A172 (cell line): ENCODE data around the gene HOXD13. TPM values are rescaled to one million over a fixed set of nuclear protein-coding genes. Genes with fewer than 3 reads are reported as not detected.

Experiments
- DNase-seq: peaks from one replicate; pipeline ENCODE4 v3.0.0-alpha.2; 2015; ENCODE audit warnings: low spot score
- total RNA-seq: library from RNA; depleted of rRNA; stranded (reverse); fragments of >200 nt; shearing (Covaris generic); gene quantifications from 2 replicates; pipeline ENCODE4 v1.2.3, GENCODE V29; 2014

Gene HOXD13
- total RNA-seq, 1 experiment from 2014 or later, result 4.2 TPM

DNA sequence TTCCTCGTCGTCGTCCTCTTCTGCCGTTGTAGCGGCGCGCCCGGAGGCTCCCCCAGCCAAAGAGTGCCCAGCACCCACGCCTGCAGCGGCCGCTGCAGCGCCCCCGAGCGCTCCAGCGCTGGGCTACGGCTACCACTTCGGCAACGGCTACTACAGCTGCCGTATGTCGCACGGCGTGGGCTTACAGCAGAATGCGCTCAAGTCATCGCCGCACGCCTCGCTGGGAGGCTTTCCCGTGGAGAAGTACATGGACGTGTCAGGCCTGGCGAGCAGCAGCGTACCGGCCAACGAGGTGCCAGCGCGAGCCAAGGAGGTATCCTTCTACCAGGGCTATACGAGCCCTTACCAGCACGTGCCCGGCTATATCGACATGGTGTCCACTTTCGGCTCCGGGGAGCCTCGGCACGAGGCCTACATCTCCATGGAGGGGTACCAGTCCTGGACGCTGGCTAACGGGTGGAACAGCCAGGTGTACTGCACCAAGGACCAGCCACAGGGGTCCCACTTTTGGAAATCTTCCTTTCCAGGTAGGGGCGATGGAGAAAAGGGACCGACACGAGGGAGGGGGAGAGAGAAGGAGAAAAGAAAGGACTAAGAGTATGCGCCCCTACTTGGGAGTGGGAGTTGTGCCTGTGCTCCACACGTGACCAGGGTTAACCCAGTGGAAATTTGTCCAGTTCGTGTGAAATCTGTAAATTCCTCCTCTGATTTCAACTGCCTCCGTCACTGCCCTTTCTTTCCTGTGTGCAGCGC, 800 bp downstream of the HOXD13 start:
- no peak for DNase-seq

DNA sequence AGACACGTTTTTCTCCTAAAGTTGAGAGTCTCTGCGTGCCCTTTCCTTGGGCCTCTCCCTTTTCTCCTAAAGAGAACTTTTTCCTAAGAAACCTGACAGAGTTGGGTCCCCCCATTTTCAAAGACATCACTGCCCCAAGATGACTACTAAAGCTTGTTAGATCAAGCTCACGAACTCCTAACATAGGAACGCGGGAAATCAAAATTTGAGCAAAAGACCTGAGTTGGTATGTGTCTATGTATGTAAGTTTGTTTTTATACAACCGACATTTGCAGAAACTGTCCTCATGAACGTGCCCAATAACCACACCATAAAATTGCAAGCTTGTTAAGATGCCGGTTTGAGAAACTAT, 1.4 kb downstream of the HOXD13 start:
- DNase-seq, result no peak

DNA sequence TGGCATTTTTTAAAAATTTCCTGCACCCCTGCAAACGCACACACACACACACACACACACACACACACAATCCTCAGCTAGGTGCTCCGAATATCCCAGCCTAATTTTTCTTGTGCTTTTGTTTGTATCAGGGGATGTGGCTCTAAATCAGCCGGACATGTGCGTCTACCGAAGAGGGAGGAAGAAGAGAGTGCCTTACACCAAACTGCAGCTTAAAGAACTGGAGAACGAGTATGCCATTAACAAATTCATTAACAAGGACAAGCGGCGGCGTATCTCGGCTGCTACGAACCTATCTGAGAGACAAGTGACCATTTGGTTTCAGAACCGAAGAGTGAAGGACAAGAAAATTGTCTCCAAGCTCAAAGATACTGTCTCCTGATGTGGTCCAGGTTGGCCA, 1.8 kb downstream of the HOXD13 start:
- DNase-seq, result no peak

DNA sequence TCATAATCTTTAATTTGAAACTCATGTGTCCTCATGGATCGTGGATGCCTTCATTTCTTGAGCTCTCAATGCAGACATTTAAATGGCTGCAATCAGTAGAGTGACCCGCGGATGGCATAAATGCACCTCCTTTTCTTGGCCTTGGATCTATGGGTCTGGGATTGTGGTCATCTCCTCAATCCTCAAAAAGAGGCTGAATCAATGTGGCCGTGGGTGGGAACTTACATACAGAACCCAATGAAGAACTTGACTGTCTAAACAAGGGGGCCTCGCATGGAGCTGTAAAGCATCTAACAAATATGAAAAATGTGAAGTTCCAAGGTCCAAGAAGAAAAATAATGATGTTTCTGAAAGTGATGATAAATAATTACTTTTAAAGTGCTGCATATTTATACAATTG, 2.9 kb downstream of the HOXD13 start:
- no peak for DNase-seq

DNA sequence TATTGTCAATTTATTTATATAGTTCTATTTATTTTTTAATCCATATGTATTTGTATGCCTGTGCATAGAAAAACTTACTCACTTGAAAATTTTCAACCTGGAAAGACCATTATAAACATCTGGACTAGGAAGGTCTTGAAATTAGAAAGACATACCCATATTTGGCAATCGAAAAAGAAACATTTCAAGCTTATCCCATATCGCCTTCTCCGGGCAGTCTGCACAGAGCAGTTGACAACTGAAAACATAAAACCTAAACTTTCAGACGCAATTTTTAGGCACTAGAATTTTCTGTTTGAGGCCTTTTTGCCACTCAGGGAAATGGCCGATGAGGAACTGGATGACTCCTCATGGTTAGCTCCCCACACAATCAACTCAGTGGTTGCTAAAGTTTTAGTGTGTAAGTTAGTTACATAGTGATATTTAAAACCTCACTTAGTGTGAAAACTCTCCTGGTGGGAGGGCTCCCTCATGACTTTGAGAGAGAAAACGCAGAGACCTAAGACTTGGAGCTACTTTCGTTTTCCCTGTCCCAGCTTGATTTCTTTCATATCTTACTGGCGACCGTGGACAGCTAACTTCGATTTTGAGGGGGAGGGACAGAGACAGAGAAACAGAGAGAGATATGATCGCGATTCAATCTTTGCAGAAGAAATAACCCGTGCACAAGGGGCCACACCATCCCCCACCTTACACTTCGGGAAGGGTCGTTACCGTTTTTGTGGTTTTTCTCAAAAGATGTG, 3.9 kb downstream of the HOXD13 start:
- DNase-seq, result peak; percentile 49

DNA sequence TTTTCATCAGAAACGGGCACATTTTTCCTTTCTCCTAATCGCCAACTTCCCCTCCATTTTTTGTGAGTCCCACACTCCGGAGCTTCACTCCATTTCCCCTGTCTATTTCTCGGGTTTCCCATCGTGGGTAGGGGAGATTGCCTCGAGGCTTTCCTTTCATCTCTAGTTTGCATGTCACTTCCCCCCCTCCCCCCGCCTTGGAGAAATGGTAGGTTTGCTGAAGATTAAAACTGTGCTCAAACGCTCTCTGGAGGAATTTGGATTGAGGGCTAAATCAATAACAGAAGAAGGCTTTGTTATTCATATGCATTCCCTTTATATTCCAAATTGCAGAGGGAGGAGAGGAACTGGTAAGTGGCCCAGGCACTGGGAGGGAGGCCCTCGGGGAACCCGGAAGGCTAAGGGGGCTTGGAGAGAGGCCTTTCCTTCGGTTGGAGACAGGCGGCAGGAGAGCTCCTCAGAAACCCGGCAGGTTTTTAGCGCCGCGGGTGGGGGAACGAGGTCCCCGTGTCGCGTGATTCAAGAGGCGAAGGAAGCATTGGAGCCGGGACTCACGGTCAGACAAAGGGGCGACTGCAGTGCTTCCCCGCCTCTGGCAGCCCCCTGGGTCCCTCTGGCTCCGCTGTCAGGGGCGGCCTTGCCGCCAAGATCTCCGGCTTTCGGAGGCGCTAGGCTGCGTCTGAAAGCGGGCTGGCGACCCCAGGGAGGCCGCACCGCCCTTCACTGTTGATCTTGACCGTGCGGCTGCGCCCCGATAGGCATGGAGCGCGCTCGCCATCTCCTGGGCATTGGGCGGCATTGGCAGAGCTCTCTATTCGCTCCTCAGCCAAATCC, 4.7 kb downstream of the HOXD13 start:
- peak; percentile 83 for DNase-seq

DNA sequence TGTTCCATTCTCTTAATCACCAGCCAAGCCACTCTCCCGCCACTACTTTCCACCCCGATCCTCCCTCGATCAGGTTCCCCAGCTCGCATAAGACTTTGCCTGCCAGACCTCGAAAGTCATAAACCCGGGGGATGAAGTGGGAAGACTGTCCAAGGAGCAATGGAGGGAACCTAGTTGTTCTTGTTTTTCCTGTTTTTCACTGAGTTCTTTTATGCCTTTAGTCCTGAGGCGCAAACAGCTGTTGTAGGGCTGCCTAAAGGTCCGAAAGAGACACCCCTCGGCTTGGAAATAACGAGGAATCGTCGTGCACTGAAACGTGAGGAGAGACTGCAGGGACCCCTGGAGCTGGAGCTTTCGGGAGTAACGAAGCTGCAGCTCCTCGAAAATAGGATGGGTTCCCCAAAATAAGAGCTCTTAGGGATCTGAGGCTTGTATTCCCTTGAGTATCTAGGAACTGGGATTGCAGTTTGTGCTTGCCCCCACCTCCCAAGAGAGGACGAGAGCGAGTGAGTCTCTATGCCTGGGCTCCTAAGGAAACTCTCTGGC, 5.4 kb downstream of the HOXD13 start:
- DNase-seq, result no peak

DNA sequence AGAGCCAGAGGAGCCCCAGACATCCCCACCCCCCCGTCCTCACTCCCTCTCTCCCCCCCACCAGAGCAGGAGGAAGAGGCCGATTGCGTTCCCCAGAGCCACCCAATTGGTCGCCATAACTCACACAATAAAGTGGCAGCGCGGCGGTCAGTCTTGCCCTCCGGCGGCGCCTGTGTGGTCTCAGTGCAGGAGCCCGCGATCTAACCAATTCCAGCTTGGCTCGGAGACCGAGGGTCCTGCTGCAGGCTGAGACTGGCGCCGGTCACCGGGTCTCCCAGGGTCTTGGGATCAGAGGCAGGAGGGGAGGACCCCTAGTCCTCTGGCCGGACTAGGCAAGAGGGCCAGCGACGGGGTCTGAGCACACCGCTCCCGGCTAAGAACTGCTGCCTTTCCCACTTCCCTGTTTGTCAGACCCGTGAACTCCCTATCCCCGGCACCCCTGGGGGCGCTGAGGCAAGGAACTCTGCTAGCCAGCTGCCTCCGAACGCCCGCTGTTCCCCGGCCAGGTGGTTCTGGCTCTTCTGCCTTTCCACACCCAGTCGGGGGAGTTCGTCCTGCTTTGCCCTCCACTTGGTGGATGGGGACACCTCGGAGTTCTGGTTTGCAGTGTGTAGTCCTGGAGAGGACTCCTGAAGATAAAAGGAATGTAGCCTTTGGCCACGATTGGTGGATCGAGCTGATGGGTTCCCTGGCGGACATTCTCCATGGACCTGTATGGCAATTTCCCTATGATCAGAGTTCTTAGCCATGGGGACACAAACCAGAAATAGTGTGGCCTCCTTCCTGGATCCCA, 6.0 kb downstream of the HOXD13 start:
- no peak for DNase-seq

DNA sequence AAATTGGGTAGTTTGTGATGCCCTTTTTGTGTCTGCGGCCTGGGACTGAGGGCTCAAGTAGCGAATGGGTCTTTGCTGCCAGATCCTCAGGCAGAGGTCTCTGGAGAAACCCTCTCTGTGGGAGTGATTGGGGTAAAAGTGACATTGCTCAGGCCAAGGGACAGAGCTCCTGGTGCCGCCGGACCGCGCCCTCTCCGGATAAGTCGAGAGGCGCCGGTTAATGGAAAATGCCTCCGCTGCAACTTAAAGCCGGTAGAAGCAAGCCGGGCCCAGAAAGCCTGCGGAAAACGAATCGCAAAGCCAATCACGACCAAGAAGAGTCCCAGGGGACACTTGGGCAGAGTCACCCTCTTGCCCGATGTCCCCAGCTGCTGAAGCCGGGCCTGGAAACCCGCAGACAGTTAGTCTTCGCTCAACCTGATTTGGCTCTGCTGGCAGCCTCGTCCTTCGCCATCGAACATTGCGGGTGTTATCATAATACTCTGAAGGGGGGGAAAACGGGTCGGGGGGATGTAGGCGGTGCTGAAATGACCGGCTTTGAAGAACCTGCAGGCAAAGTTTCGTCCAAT, 6.7 kb downstream of the HOXD13 start:
- no peak for DNase-seq

DNA sequence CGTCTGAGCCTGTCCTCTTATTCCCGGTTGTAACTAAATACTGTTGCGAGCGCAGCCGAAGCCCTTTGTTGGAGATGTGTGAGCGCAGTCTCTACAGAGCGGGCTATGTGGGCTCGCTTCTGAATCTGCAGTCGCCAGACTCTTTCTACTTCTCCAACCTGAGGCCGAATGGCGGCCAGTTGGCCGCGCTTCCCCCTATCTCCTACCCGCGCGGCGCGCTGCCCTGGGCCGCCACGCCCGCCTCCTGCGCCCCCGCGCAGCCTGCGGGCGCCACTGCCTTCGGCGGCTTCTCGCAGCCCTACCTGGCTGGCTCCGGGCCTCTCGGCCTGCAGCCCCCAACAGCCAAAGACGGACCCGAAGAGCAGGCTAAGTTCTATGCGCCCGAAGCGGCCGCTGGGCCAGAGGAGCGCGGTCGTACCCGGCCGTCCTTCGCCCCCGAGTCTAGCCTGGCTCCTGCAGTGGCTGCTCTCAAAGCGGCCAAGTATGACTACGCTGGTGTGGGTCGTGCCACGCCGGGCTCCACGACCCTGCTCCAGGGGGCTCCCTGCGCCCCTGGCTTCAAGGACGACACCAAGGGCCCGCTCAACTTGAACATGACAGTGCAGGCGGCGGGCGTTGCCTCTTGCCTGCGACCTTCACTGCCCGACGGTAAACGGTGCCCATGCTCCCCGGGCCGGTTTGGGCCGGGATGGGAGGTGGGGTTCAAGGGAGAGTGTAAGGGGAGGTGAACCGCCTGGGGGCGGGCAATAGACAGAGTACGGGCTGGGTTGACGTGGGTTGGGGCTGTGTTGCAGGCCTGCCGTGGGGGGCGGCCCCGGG, 7.4 kb downstream of the HOXD13 start, which contains the start of gene HOXD12:
Gene HOXD12, plus strand, starts transcription at position 68 of the 819 bp plus-strand sequence. Its CDS starts 7 bp downstream, at position 75.
- DNase-seq, result no peak

DNA sequence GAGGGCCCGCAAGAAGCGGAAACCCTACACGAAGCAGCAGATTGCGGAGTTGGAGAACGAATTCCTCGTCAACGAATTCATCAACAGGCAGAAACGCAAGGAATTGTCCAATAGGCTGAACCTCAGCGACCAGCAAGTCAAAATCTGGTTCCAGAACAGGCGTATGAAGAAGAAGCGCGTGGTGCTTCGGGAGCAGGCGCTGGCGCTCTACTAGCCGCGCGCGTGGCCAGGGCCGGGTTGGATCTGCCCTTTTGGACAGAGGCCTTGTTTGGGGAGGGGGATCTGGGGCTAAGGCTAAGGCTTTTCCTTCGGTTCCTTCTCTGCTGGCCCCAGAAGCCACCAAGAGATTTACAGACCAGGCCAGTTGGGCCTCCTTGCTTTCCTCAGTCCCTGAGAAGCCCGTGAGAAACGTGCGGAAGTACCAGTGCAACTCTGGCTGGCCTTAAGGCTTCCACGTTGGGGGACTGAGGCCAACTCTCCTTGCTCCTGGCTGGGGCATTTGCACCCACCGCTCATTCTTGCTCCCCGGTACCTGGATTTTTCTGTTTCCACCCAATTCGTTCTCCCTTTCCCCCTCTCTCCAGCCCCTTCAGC, 8.1 kb downstream of the HOXD13 start:
- no peak for DNase-seq

DNA sequence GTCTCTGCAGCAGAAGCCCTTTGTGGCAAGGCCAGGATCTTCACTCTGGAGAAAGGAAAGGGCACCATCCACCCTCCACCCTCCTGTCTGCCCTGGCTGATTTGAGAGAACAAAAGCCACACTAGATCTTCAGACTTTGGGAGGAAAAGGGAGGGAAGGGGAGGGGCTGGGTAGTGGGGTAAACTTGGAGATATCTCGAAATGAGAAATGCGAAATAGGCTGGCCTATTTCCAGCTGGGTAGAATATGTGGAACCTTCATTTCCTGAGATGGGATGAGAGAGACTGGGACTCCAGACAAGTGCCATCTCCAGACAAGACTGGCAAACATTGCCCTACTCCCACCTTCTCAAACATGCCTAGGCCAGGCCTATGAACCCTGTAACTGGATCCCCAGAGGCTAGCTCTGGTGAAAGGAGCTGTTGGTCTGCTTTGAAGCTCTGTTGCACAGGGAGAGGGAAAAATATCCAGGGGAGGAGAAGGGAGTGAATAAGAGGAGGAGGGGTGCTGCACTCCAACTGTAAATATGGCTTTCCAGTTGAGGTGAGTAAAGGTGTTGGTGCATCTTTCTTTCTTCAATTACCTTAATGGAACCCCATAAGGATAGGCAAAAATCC, 8.8 kb downstream of the HOXD13 start:
- DNase-seq, result no peak

DNA sequence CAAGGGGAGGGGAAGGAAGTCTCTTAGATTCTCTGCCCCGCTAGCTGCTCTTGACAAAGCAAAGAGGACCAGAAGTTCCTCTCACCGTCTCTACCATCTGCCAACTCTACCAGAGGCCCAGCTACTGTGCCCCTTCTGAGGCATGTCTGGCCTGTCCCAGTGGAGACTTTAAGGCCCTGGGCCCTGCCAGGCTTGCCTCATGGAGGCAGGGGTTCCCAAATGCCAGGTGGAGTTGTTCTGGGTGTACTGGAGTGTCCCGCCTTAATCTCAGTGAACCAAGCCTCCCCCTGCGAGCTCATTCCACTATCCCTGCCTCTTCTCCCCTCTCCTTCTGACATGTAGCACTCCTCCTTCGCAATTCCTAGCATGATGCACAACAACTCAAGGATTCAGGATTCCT, 9.3 kb downstream of the HOXD13 start:
- no peak for DNase-seq

DNA sequence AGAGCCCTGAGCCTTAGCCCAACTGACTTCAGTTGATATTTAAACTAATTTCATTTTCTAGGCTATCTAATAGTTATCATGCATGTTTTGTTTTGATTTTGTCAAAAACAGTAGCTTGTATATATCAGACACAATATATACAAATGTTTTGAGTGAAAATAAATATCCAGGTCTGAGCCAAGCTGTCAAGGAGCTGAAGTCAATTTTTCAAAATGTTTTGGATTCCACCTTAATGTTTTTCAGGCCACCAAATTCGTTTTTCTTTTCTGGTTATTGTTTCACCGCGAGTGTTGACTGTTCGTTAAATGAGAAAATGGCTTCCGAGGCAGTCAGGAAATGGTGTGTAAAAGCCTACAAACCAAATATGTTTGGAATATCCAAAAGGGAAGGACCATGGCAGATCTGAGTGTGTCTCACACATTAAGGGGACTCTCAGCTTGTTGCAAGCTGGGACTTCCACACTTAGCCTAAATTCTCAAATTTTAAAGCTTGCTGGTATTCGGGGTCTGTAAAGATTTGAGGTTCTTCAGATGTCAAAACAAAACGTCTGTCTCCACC, 9.9 kb downstream of the HOXD13 start:
- no peak for DNase-seq

DNA sequence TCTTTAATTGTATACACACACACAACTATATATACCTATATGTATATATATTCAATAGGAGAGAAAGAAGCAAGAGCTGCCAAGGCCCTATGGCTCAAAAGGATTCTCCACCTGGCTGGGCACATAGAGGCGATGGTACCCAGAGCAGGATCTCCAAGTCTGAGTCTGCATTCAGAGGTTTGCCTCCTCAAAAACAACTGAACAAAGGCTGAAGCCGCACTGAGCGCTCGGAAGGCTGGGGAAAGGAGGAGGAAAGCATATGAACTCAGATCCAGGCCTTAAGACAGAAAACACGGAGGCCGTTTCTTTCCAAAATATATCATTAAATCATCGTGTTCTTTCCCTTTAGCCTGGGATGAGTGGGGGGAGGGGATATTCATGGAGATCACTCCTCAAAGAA, 10.7 kb downstream of the HOXD13 start:
- DNase-seq, result no peak

DNA sequence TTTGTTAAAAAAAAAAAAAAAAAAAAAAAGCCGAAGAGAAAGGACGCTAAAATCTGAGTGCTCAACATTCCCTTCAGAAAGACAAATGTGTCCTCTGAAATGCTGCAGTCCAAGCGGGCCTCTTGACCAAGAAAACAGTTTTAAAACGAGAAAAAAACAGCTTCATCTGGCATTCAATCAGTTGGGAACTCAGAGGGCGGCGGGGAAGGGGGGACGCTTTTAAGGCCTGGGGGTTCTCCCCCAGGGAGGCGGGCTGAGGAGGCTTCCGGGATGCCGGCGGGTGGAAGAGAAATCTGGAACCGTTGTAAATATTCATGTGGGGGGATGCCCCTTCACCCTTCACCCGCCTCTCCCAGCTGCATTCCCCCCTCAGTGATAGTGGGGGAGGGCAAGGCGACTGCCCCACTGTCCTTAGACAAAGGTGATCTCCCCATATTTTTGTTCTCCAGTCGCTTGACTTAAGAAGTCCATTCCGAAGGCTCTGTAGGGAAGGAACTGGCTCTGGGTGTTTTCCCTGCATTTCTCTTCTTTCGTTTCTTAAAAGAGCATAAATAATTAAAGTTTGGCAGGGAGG, 11.3 kb downstream of the HOXD13 start:
- no peak for DNase-seq

DNA sequence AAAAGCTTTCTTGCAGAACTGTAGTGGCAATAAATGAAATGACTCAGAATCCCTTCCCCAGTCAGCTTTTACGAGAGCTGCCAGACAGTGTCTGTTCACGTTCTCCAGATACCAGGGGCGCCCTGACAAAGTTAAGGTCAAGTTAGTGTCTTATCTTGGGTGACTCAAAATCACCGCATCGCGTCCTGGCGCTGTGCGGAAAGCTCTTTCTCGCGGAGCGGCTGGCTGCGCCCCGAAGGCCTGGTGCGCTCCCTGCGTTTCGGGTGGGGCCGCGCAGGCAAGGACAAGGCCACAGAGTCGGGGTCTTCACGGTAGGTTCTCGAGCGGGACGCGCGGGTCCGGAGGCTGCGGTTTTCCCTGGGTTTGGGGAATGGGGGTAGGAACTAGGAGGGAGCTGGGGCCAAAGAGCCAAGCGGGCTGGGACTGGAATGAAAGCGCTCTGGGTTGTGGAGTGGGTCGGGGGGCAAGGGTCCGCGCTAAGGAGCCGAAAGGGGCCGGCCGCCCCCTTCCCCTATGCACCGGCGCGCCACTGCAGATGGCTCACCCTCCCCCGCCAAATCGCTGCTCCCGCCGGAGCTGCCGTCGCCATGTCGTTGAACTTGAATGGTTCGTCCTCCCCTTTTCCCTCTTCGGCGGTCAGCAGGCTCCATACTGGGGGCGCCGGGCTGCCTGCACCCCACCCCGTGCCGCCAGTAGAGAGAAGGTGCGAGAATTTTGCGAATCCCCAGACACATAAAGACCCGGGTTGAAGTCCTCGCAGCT, 12.0 kb downstream of the HOXD13 start:
- DNase-seq, result peak; percentile 98
